GM12878 (cell line): ENCODE data around the gene STKLD1. TPM values are rescaled to one million over a fixed set of nuclear protein-coding genes. Genes with fewer than 3 reads are reported as not detected.
A peak's percentile ranks its signal among the peaks of the same experiment; 100 is the strongest.

ENCODE experiments used
- ATF2 ChIP-seq: IDR thresholded peaks from 2 replicates; pipeline ENCODE4 v1.6.1; 2012; ENCODE audit warnings: low read length, inconsistent platforms
- BACH1 ChIP-seq: fragments of 450-650 bp; IDR thresholded peaks from 2 replicates; pipeline ENCODE4 v1.6.1; 2017; ENCODE audit warnings: mild to moderate bottlenecking, borderline replicate concordance
- CHD4 ChIP-seq: fragments of 200-600 bp; sonication (generic); IDR thresholded peaks from 2 replicates; pipeline ENCODE4 v1.6.1; 2016; ENCODE audit warnings: mild to moderate bottlenecking
- CREM ChIP-seq: IDR thresholded peaks from 2 replicates; pipeline ENCODE4 v1.6.1; 2014; ENCODE audit warnings: antibody characterized with exemption, low read depth
- E2F4 ChIP-seq: IDR thresholded peaks from 2 replicates; pipeline ENCODE4 v1.6.1; 2012; ENCODE audit warnings: low read depth, low read length, improper control_type of control experiment
- E2F8 ChIP-seq: fragments of 450-650 bp; IDR thresholded peaks from 2 replicates; pipeline ENCODE4 v1.6.1; 2018; ENCODE audit warnings: mild to moderate bottlenecking, low read depth, moderate library complexity; ENCODE audit not compliant: partially characterized antibody
- GATAD2B ChIP-seq: fragments of 450-650 bp; conservative IDR thresholded peaks from 2 replicates; pipeline ENCODE4 v1.6.1; 2017; ENCODE audit warnings: low read depth, mild to moderate bottlenecking, moderate library complexity
- JUND ChIP-seq: IDR thresholded peaks from 2 replicates; pipeline ENCODE4 v1.6.1; 2012; ENCODE audit warnings: low read depth, mild to moderate bottlenecking, low read length, improper control_type of control experiment, moderate library complexity
- NFYB ChIP-seq: IDR thresholded peaks from 2 replicates; pipeline ENCODE4 v1.6.1; 2011; ENCODE audit warnings: low read depth, mild to moderate bottlenecking, low read length, improper control_type of control experiment, moderate library complexity; ENCODE audit not compliant: insufficient read depth
- NR2C1 ChIP-seq: fragments of 450-650 bp; IDR thresholded peaks from 2 replicates; pipeline ENCODE4 v1.6.1; 2017; ENCODE audit warnings: antibody characterized with exemption, mild to moderate bottlenecking, moderate library complexity
- SMAD5 ChIP-seq: IDR thresholded peaks from 2 replicates; pipeline ENCODE4 v1.6.1; 2016; ENCODE audit warnings: antibody characterized with exemption, low read depth
- SREBF1 ChIP-seq: IDR thresholded peaks from 2 replicates; pipeline ENCODE4 v1.6.1; 2012; ENCODE audit warnings: mild to moderate bottlenecking, low read length
- TCF3 ChIP-seq: IDR thresholded peaks from 2 replicates; pipeline ENCODE4 v1.6.1; 2012; ENCODE audit warnings: low read depth, mild to moderate bottlenecking, low read length, borderline replicate concordance; ENCODE audit not compliant: insufficient read depth
- ZBTB11 ChIP-seq: fragments of 450-650 bp; formaldehyde crosslinking; IDR thresholded peaks from 2 replicates; pipeline ENCODE4 v1.5.0; 2022; ENCODE audit warnings: mild to moderate bottlenecking, missing genetic modification characterization
- ZBTB33 ChIP-seq: fragments of 450-650 bp; IDR thresholded peaks from 2 replicates; pipeline ENCODE4 v1.6.1; 2017; ENCODE audit warnings: mild to moderate bottlenecking
- ZNF24 ChIP-seq: fragments of 450-650 bp; IDR thresholded peaks from 2 replicates; pipeline ENCODE4 v1.6.1; 2017; ENCODE audit warnings: antibody characterized with exemption, mild to moderate bottlenecking
- ZSCAN29 ChIP-seq: fragments of 450-650 bp; IDR thresholded peaks from 2 replicates; pipeline ENCODE4 v1.6.1; 2017; ENCODE audit warnings: mild to moderate bottlenecking, moderate library complexity
- ZZZ3 ChIP-seq: IDR thresholded peaks from 2 replicates; pipeline ENCODE4 v1.6.1; 2011; ENCODE audit warnings: low read depth; ENCODE audit not compliant: control insufficient read depth, insufficient read length
- polyA plus RNA-seq, 11 experiments: library from polyadenylated mRNA; depleted of rRNA in 4 of 11; unstranded in 6 of 11; stranded (reverse) in 5 of 11; fragments of >200 nt; fragmentation: Nextera tagmentation in 4 of 11; fragmentation: Illumina TruSeq in 1 of 11; extraction: Ambion mirVana in 4 of 11; extraction: Trizol in 1 of 11; gene quantifications; 1 replicate in 1 of 11; 2 replicates in 10 of 11; pipeline versions ENCODE4 v1.2.1 to v1.2.3, GENCODE V29; 2011 to 2016; ENCODE audit warnings: inconsistent platforms in 2 of 11, missing spikeins in 2 of 11, low read depth in 1 of 11
- total RNA-seq, 4 experiments: library from RNA; depleted of rRNA in 3 of 4; stranded (reverse); fragments of >200 nt in 3 of 4; fragmentation: Illumina TruSeq in 1 of 4; extraction: Trizol in 1 of 4; gene quantifications; 2 replicates each; pipeline versions ENCODE4 v1.2.1 to v1.2.3, GENCODE V29; 2013 to 2021

The STKLD1 gene
- total and polyA plus RNA-seq, 10 of the 15 experiments (the other 5 are each of a cell fraction or from before 2014, with no cell fraction given) = 0.07 to 0.40 (median 0.29) TPM; not detected in 4

- TF ChIP-seq ZZZ3 = no peak
- TF ChIP-seq E2F4 = no peak
- no peak for TF ChIP-seq JUND
- no peak for TF ChIP-seq SMAD5
- peak; percentile 99 for TF ChIP-seq ZSCAN29
- peak; percentile 68; the same call in 1 of the 2 replicates for TF ChIP-seq ZNF24
- TF ChIP-seq NR2C1 = peak; percentile 72
- TF ChIP-seq TCF3 = peak; percentile 72; the same call in 1 of the 2 replicates
- TF ChIP-seq BACH1 = peak; percentile 86
- peak; percentile 82 for TF ChIP-seq GATAD2B
- TF ChIP-seq SREBF1 = 0 out of 2 replicates have a peak, but pooled peaks have one; percentile 16
- TF ChIP-seq ZBTB11 (CRISPR knock-in tag) = peak; percentile 42; the same call in 1 of the 2 replicates
- TF ChIP-seq CREM = peak; percentile 80
- TF ChIP-seq CHD4 = no peak
- peak; percentile 24 for TF ChIP-seq E2F8
- no peak for TF ChIP-seq ZBTB33
- TF ChIP-seq ATF2 = no peak
- TF ChIP-seq NFYB = peak; percentile 61; the same call in 1 of the 2 replicates
Observed at GRCh38 chr9:133335924-133336811, 40.0 kb upstream of the STKLD1 start, which contains the start of gene SURF6 (continued).
